ENCODE results near the gene OR6K2. TPM values are rescaled to one million over a fixed set of nuclear protein-coding genes. Genes with fewer than 3 reads are reported as not detected.

The OR6K2 gene
- total and polyA plus RNA-seq, 10 of the 15 experiments (the other 5 are each of a cell fraction or from before 2014, with no cell fraction given) = not detected

- CTCF ChIA-PET = interaction anchor here (1.1 kb wide), 1 partner anchor 358 kb away, joined by 3 read pairs; no protein-coding TSS in a partner anchor
- FAIRE-seq (no peak), ATAC-seq (no peak), DNase-seq (ENCODE audit: low read depth, low spot score) (no peak)
- Histone ChIP-seq H3K9me3 (replicated peaks; ENCODE audit: control insufficient read depth, insufficient read depth, low read length) (no peaks in the 10 kb centered on the region), H3K4me2 (ENCODE audit: control insufficient read depth, insufficient read depth) (no peak overlapping the region), H3K36me3 (ENCODE audit: control insufficient read depth in 2 of 2, insufficient read depth in 2 of 2, low read length in 1 of 2) (no peaks in the 10 kb centered on the region), H4K20me1 (ENCODE audit: control insufficient read depth, insufficient read depth) (no peaks in the 10 kb centered on the region), H3K79me2 (ENCODE audit: control insufficient read depth, insufficient read depth, low read length) (no peaks in the 10 kb centered on the region), H2AFZ (ENCODE audit: control insufficient read depth, low read depth, low read length) (no peak overlapping the region), H3K9ac (ENCODE audit: control insufficient read depth, insufficient read depth, low read length) (no peak overlapping the region), H3K4me3 (no peak overlapping the region), H3K27me3 (replicated peaks in 1 of 2; ENCODE audit: control insufficient read depth in 2 of 2, insufficient read depth in 2 of 2, low read length in 1 of 2) (no peaks in the 10 kb centered on the region), H3K27ac (ENCODE audit: control insufficient read depth, insufficient read depth) (no peak overlapping the region), H3K4me1 (ENCODE audit: control insufficient read depth, insufficient read depth, low read length) (no peaks in the 10 kb centered on the region)
- BruUV-seq (replicated peaks) = no TSS peak
- in situ Hi-C loops (cut with MboI) = no loop called here
- SMC1A ChIA-PET (ENCODE audit: uncharacterized antibody, unreplicated experiment) = no interaction called here
- POLR2A ChIA-PET = no interaction called here
- intact Hi-C loops (cut with micrococcal nuclease; ENCODE audit: unreplicated experiment) = no loop called here
- RAD21 ChIA-PET (ENCODE audit: unreplicated experiment) = no interaction called here
- TF ChIP-seq WRNIP1 (IDR thresholded peaks at IDR 0.05; ENCODE audit: borderline replicate concordance, low read depth, low read length) = no peak
- no peak for TF ChIP-seq EED (IDR thresholded peaks at IDR 0.05; ENCODE audit: low read depth)
- no peak for TF ChIP-seq NFXL1 (IDR thresholded peaks at IDR 0.05; ENCODE audit: borderline replicate concordance)
- TF ChIP-seq SUZ12 (IDR thresholded peaks at IDR 0.05; ENCODE audit: unreplicated experiment) = no peak
- TF ChIP-seq CHD2 (IDR thresholded peaks at IDR 0.05; ENCODE audit: borderline replicate concordance, low read depth, low read length) = no peak
- no peak for TF ChIP-seq MTA3 (IDR thresholded peaks at IDR 0.05; ENCODE audit: borderline replicate concordance, low read length)
- TF ChIP-seq NFYA (IDR thresholded peaks at IDR 0.05; ENCODE audit: borderline replicate concordance, low read depth, low read length) = no peak
- TF ChIP-seq POLR2AphosphoS2 (IDR thresholded peaks at IDR 0.05; ENCODE audit: low read depth, low read length) = no peak
- TF ChIP-seq PML (IDR thresholded peaks at IDR 0.05; ENCODE audit: low read length) = no peak
- TF ChIP-seq CTCF (IDR thresholded peaks at IDR 0.05 in 2 of 3, conservative IDR thresholded peaks at IDR 0.05 in 1 of 3; ENCODE audit: control insufficient read depth in 2 of 3, extremely low read depth in 1 of 3, insufficient read depth in 1 of 3, low read depth in 3 of 3, low read length in 3 of 3) = no peak
- no peak for TF ChIP-seq NRF1 (conservative IDR thresholded peaks at IDR 0.05; ENCODE audit: low read depth, low read length)
- no peak for TF ChIP-seq E4F1 (IDR thresholded peaks at IDR 0.05; ENCODE audit: borderline replicate concordance, partially characterized antibody)
- no peak for TF ChIP-seq SRF (IDR thresholded peaks at IDR 0.05; ENCODE audit: low read depth in 2 of 2, low read length in 2 of 2)
- no peak for TF ChIP-seq ZNF207 (IDR thresholded peaks at IDR 0.05; ENCODE audit: borderline replicate concordance)
- TF ChIP-seq PAX8 (IDR thresholded peaks at IDR 0.05) = no peak
- TF ChIP-seq SKIL (IDR thresholded peaks at IDR 0.05; ENCODE audit: low read depth, poor library complexity, severe bottlenecking) = no peak
- TF ChIP-seq BACH1 (IDR thresholded peaks at IDR 0.05; ENCODE audit: borderline replicate concordance) = no peak
- TF ChIP-seq POLR2A (IDR thresholded peaks at IDR 0.05; ENCODE audit: low read depth, low read length) = no peak
- no peak for TF ChIP-seq SMC3 (IDR thresholded peaks at IDR 0.05; ENCODE audit: borderline replicate concordance, low read length)
Observed at GRCh38 chr1:158691907-158692306, 8.5 kb downstream of the OR6K2 start.
